Lower leg skin (tissue), 4 donors: ENCODE results near the gene IGFBP7. TPM values are rescaled to one million over a fixed set of nuclear protein-coding genes. Genes with fewer than 3 reads are reported as not detected.

Experiments used
- DNase-seq, 2 donors: peaks; one replicate each; pipeline ENCODE4 v3.0.0-alpha.2; 2019; ENCODE audit warnings: low spot score in 2 of 2
- H3K4me3 ChIP-seq: fragments of 200-600 bp; sonication (generic); 2 replicates; pipeline ENCODE4 v1.5.1; 2017; ENCODE audit warnings: mild to moderate bottlenecking, low read depth; ENCODE audit not compliant: poor library complexity, severe bottlenecking
- CTCF ChIP-seq, 3 donors: fragments of 450-650 bp; IDR thresholded peaks; one replicate each; pipeline ENCODE4 v1.5.1; 2016; ENCODE audit warnings: antibody characterized with exemption in 3 of 3, mild to moderate bottlenecking in 3 of 3, moderate library complexity in 2 of 3
- POLR2A ChIP-seq, 2 donors: fragments of 450-650 bp; IDR thresholded peaks; one replicate each; pipeline ENCODE4 v1.6.1; 2016 to 2017; ENCODE audit warnings: antibody characterized with exemption in 2 of 2, mild to moderate bottlenecking in 1 of 2, moderate library complexity in 1 of 2
- WGBS, 2 donors: methylation state at CpG; one replicate each; pipeline ENCODE4 v1.1.5; 2018; 5-methylcytosine and 5-hydroxymethylcytosine counted together
- intact Hi-C: fragments of 100-400 bp; cut with DNase I; formaldehyde crosslinking; loops from one replicate; pipeline ENCODE4 v1.15.0; 2023; ENCODE audit warnings: low total_unique reads
- total RNA-seq, 4 donors: library from RNA; depleted of rRNA; stranded (reverse); fragments of >200 nt; gene quantifications; one replicate each; pipeline ENCODE4 v1.1.0, GENCODE V29; 2016

Gene IGFBP7
- total RNA-seq, 4 donors from 2014 or later, result 122 to 324 (median 168) TPM

GRCh38 chr4:57080781-57081650 lies 29.2 kb downstream of the IGFBP7 start:
- DNase-seq, result no peak
- WGBS, 2 donors, result 52 to 64% methylated on average over 5 of the region's 5 CpGs
- intact Hi-C loops, result no loop called here
- H3K4me3 ChIP-seq, result no peak overlapping the region
- TF ChIP-seq CTCF (IDR thresholded peaks at IDR 0.05) (no peak), POLR2A (IDR thresholded peaks at IDR 0.05) (no peak)

- no peak for DNase-seq
- no peak overlapping the region for H3K4me3 ChIP-seq
- intact Hi-C loops, result no loop called here
- WGBS, 2 donors, result 37 to 40% methylated on average over 10 of the region's 10 CpGs
- no peak for TF ChIP-seq CTCF (IDR thresholded peaks at IDR 0.05)
- TF ChIP-seq POLR2A (IDR thresholded peaks at IDR 0.05), result no peak
Measured at GRCh38 chr4:57078685-57079521, 31.3 kb downstream of the IGFBP7 start.

- TF ChIP-seq CTCF (IDR thresholded peaks at IDR 0.05) (no peak), POLR2A (IDR thresholded peaks at IDR 0.05) (no peak)
- no peak overlapping the region for H3K4me3 ChIP-seq
- 70 to 75% methylated on average over 14 of the region's 14 CpGs for WGBS, 2 donors
- intact Hi-C loops, result no loop called here
- no peak for DNase-seq
Measured at GRCh38 chr4:57077550-57078343, 32.4 kb downstream of the IGFBP7 start.

- TF ChIP-seq POLR2A (IDR thresholded peaks at IDR 0.05), result no peak
- no peak for TF ChIP-seq CTCF (IDR thresholded peaks at IDR 0.05)
- no peak overlapping the region for H3K4me3 ChIP-seq
- 49 to 53% methylated on average over 4 of the region's 4 CpGs for WGBS, 2 donors
- intact Hi-C loops, result no loop called here
- DNase-seq, result no peak
Measured at GRCh38 chr4:57076646-57077045, 33.5 kb downstream of the IGFBP7 start.

- TF ChIP-seq CTCF (IDR thresholded peaks at IDR 0.05) (no peak), POLR2A (IDR thresholded peaks at IDR 0.05) (no peak)
- intact Hi-C loops, result no loop called here
- no peak overlapping the region for H3K4me3 ChIP-seq
- DNase-seq, result no peak
Measured at GRCh38 chr4:57075367-57075766, 34.8 kb downstream of the IGFBP7 start.
